ENCODE data around the gene CELF4.

CELF4 gene

GRCh38 chr18:37482433-37482832 is 83.2 kb downstream of the CELF4 start:
- Histone ChIP-seq H3K27ac (replicated peaks) (no peak overlapping the region), H3K4me3 (replicated peaks; ENCODE audit: insufficient read depth, low read length) (no peak overlapping the region), H3K27me3 (ENCODE audit: insufficient read depth, poor library complexity, severe bottlenecking) (peaks cover 32% of the 10 kb centered on the region)
- no peak for TF ChIP-seq POLR2AphosphoS5 (IDR thresholded peaks at IDR 0.05; ENCODE audit: low read depth)
- TF ChIP-seq REST (IDR thresholded peaks at IDR 0.05; ENCODE audit: insufficient replicate concordance, low read depth) = no peak
- no peak for TF ChIP-seq SPI1 (IDR thresholded peaks at IDR 0.05; ENCODE audit: borderline replicate concordance, low read depth)
- TF ChIP-seq GABPA (IDR thresholded peaks at IDR 0.05; ENCODE audit: low read depth) = no peak
- no peak for TF ChIP-seq CTCF (IDR thresholded peaks at IDR 0.05; ENCODE audit: insufficient read depth, low read length)
- no peak for DNase-seq (ENCODE audit: low read depth in 1 of 2, low spot score in 1 of 2)

- no peak overlapping the region for H3K4me3 ChIP-seq (replicated peaks; ENCODE audit: insufficient read depth, low read length)
- DNase-seq (ENCODE audit: low read depth in 1 of 2, low spot score in 1 of 2) = no peak
- no peak overlapping the region for H3K27ac ChIP-seq (replicated peaks)
- peaks cover 31% of the 10 kb centered on the region for H3K27me3 ChIP-seq (ENCODE audit: insufficient read depth, poor library complexity, severe bottlenecking)
- TF ChIP-seq SPI1 (IDR thresholded peaks at IDR 0.05; ENCODE audit: borderline replicate concordance, low read depth) (no peak), POLR2AphosphoS5 (IDR thresholded peaks at IDR 0.05; ENCODE audit: low read depth) (no peak)
These were observed 83.6 kb downstream of the CELF4 start for GRCh38 chr18:37482002-37482401.

GRCh38 chr18:37481491-37481890 is 84.1 kb downstream of the CELF4 start:
- TF ChIP-seq CTCF (IDR thresholded peaks at IDR 0.05; ENCODE audit: insufficient read depth, low read length) (no peak), POLR2AphosphoS5 (IDR thresholded peaks at IDR 0.05; ENCODE audit: low read depth) (no peak), GABPA (IDR thresholded peaks at IDR 0.05; ENCODE audit: low read depth) (no peak), SPI1 (IDR thresholded peaks at IDR 0.05; ENCODE audit: borderline replicate concordance, low read depth) (no peak), REST (IDR thresholded peaks at IDR 0.05; ENCODE audit: insufficient replicate concordance, low read depth) (no peak)
- H3K27me3 ChIP-seq (ENCODE audit: insufficient read depth, poor library complexity, severe bottlenecking) = peaks cover 25% of the 10 kb centered on the region
- H3K4me3 ChIP-seq (replicated peaks; ENCODE audit: insufficient read depth, low read length) = no peak overlapping the region
- H3K27ac ChIP-seq (replicated peaks) = no peak overlapping the region
- no peak for DNase-seq (ENCODE audit: low read depth in 1 of 2, low spot score in 1 of 2)

- Histone ChIP-seq H3K4me3 (replicated peaks; ENCODE audit: insufficient read depth, low read length) (no peak overlapping the region), H3K27me3 (ENCODE audit: insufficient read depth, poor library complexity, severe bottlenecking) (peaks cover 21% of the 10 kb centered on the region), H3K27ac (replicated peaks) (no peak overlapping the region)
- DNase-seq (ENCODE audit: low read depth in 1 of 2, low spot score in 1 of 2) = no peak
- TF ChIP-seq CTCF (IDR thresholded peaks at IDR 0.05; ENCODE audit: insufficient read depth, low read length) (no peak), GABPA (IDR thresholded peaks at IDR 0.05; ENCODE audit: low read depth) (no peak), REST (IDR thresholded peaks at IDR 0.05; ENCODE audit: insufficient replicate concordance, low read depth) (no peak), SPI1 (IDR thresholded peaks at IDR 0.05; ENCODE audit: borderline replicate concordance, low read depth) (no peak), POLR2AphosphoS5 (IDR thresholded peaks at IDR 0.05; ENCODE audit: low read depth) (no peak)
These were observed 84.5 kb downstream of the CELF4 start for GRCh38 chr18:37481072-37481471.
